T-helper 2 cell treated with Interferon-gamma antibody and Interleukin-4, amounts not matched to agents 100 ng/mL and 5 ng/mL, for 36 hours (primary cell): Measurements from ENCODE around the gene LHX6. TPM values are rescaled to one million over a fixed set of nuclear protein-coding genes. Genes with fewer than 3 reads are reported as not detected.

Experiments used
- intact Hi-C: fragments of 100-400 bp; cut with micrococcal nuclease; formaldehyde crosslinking; loops from one replicate; pipeline ENCODE4 v1.15.1; 2023
- total RNA-seq: library from RNA; stranded (reverse); gene quantifications from 2 replicates; pipeline ENCODE4 v1.2.3, GENCODE V29; 2022

LHX6 gene
- total RNA-seq, 1 donor from 2014 or later: not detected

DNA sequence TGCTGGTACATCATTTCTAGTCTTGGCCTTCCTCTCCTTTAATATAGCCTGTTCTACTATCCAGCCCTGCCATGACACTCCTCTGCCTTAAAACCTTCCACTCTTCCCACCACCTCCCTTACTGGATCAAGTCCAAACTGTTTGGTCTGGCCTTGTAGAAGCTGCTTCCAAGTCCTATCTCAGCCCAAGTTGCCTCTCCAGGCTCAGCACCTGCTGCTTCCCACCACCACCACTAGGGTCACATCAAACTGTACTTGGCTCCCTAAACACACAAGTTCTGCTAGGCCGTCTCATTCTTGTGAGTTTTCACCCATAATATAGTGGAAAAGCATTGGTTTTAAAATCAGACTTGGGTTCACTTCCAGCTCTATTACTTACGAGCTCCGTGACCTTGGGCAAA lies 70.6 kb downstream of the LHX6 start:
- intact Hi-C loops: loop anchor here (2.0 kb wide), 2 partner anchors 33 to 57 kb away; no protein-coding TSS in a partner anchor

GRCh38 chr9:122155796-122156195 lies 73.0 kb downstream of the LHX6 start:
- intact Hi-C loops: no loop called here

Other genes starting within 250 kb of the LHX6 start
- 2.3 and 2.7 TPM in 2 replicates for gene TTLL11, start 135.6 kb downstream of the LHX6 start, total RNA-seq
- gene NDUFA8, start 69.2 kb downstream of the LHX6 start, total RNA-seq: 39.1 and 40.5 TPM in 2 replicates
- not detected in 2 replicates for gene MORN5, start 69.0 kb downstream of the LHX6 start, total RNA-seq
- gene RBM18, start 35.9 kb upstream of the LHX6 start, total RNA-seq: 24.0 and 24.5 TPM in 2 replicates
- 37.7 and 39.9 TPM in 2 replicates for gene MRRF, start 35.9 kb upstream of the LHX6 start, total RNA-seq
- gene PTGS1, start 142.1 kb upstream of the LHX6 start, total RNA-seq: 0.43 and 0.45 TPM in 2 replicates
- not detected in 2 replicates for gene OR1J1, start 249.0 kb upstream of the LHX6 start, total RNA-seq